RWPE2 (cell line): ENCODE results near the gene VN1R5.
"Not testable (repeated sequence)": the region's sequence is repeated elsewhere in the genome, so short reads cannot be mapped to it uniquely, and the experiment has no call there.

ENCODE experiments used
- ATAC-seq: fragments of 200-7000 bp; cut with Tn5 transposase; 3 replicates; pipeline ENCODE4 v1.9.1; 2021; ENCODE audit warnings: low read depth
- DNase-seq: peaks from one replicate; pipeline ENCODE4 v3.0.0-alpha.2; 2020; ENCODE audit warnings: low spot score
- H3K27ac ChIP-seq: fragments of 450-650 bp; 2 replicates; pipeline ENCODE4 v1.5.1; 2017; ENCODE audit warnings: mild to moderate bottlenecking; ENCODE audit not compliant: poor library complexity, severe bottlenecking
- H3K27me3 ChIP-seq: fragments of 250-450 bp; sonication (Bioruptor Pico); 2 replicates; pipeline ENCODE4 v1.5.1; 2021; ENCODE audit warnings: mild to moderate bottlenecking, moderate library complexity; ENCODE audit not compliant: insufficient read depth, poor library complexity, severe bottlenecking
- H3K36me3 ChIP-seq: fragments of 250-450 bp; sonication (Bioruptor Pico); 2 replicates; pipeline ENCODE4 v1.5.1; 2020; ENCODE audit warnings: low read depth, mild to moderate bottlenecking, moderate library complexity
- H3K4me1 ChIP-seq: fragments of 250-450 bp; sonication (Bioruptor Pico); 2 replicates; pipeline ENCODE4 v1.5.1; 2021; ENCODE audit warnings: mild to moderate bottlenecking, moderate library complexity; ENCODE audit not compliant: insufficient read depth, poor library complexity, severe bottlenecking
- H3K4me3 ChIP-seq: fragments of 250-450 bp; sonication (Bioruptor Pico); 2 replicates; pipeline ENCODE4 v1.5.1; 2021; ENCODE audit warnings: mild to moderate bottlenecking, moderate library complexity; ENCODE audit not compliant: severe bottlenecking
- H3K9me3 ChIP-seq: fragments of 250-450 bp; sonication (Bioruptor Pico); 2 replicates; pipeline ENCODE4 v1.5.1; 2021; ENCODE audit warnings: mild to moderate bottlenecking, moderate library complexity; ENCODE audit not compliant: severe bottlenecking
- CTCF ChIP-seq: fragments of 450-650 bp; IDR thresholded peaks from one replicate; pipeline ENCODE4 v1.5.1; 2017; ENCODE audit warnings: mild to moderate bottlenecking, moderate library complexity; ENCODE audit not compliant: poor library complexity, severe bottlenecking

Gene VN1R5

GRCh38 chr1:247212012-247212411 lies 43.9 kb upstream of the VN1R5 start:
- H3K27ac ChIP-seq: no peak overlapping the region
- DNase-seq: no peak
- no peak for ATAC-seq
- no peak overlapping the region for H3K4me3 ChIP-seq
- peaks cover 4% of the 10 kb centered on the region for H3K4me1 ChIP-seq
- no peaks in the 10 kb centered on the region for H3K27me3 ChIP-seq
- no peaks in the 10 kb centered on the region for H3K9me3 ChIP-seq
- H3K36me3 ChIP-seq: peaks cover 8% of the 10 kb centered on the region; the same call in 1 of the 2 replicates
- TF ChIP-seq CTCF: no peak

GRCh38 chr1:247212627-247213617 lies 43.0 kb upstream of the VN1R5 start:
- DNase-seq: no peak
- no peak overlapping the region for H3K27ac ChIP-seq

GRCh38 chr1:247216261-247216660 lies 39.6 kb upstream of the VN1R5 start:
- ATAC-seq: no peak

More at GRCh38 chr1:247212627-247213617, 43.0 kb upstream of the VN1R5 start:
- Histone ChIP-seq H3K4me3 (no peak overlapping the region), H3K9me3 (no peaks in the 10 kb centered on the region), H3K36me3 (peaks cover 5% of the 10 kb centered on the region; the same call in 1 of the 2 replicates), H3K4me1 (peaks cover 4% of the 10 kb centered on the region), H3K27me3 (no peaks in the 10 kb centered on the region)
- TF ChIP-seq CTCF: no peak
- no peak for ATAC-seq

GRCh38 chr1:247218121-247218651 lies 37.7 kb upstream of the VN1R5 start:
- H3K4me1 ChIP-seq: no peaks in the 10 kb centered on the region
- ATAC-seq (no peak), DNase-seq (no peak)
- no peak overlapping the region for H3K4me3 ChIP-seq
- H3K27me3 ChIP-seq: no peaks in the 10 kb centered on the region
- no peak overlapping the region for H3K27ac ChIP-seq
- TF ChIP-seq CTCF: no peak
- no peaks in the 10 kb centered on the region for H3K36me3 ChIP-seq
- no peaks in the 10 kb centered on the region for H3K9me3 ChIP-seq

More at GRCh38 chr1:247216261-247216660, 39.6 kb upstream of the VN1R5 start:
- Histone ChIP-seq H3K4me1 (no peaks in the 10 kb centered on the region), H3K27me3 (no peaks in the 10 kb centered on the region), H3K9me3 (no peaks in the 10 kb centered on the region), H3K36me3 (no peaks in the 10 kb centered on the region), H3K27ac (no peak overlapping the region), H3K4me3 (no peak overlapping the region)
- no peak for TF ChIP-seq CTCF
- no peak for DNase-seq

- not testable (repeated sequence) for DNase-seq, H3K27ac ChIP-seq, H3K27me3 ChIP-seq, H3K4me3 ChIP-seq, ATAC-seq, H3K4me1 ChIP-seq, H3K9me3 ChIP-seq, H3K36me3 ChIP-seq
Observed at GRCh38 chr1:247220280-247220679, 35.6 kb upstream of the VN1R5 start.
